Activated naive CD8-positive, alpha-beta T cell treated with anti-CD3 and anti-CD28 coated beads, Interleukin-2, amount 10 ng/mL, durations not matched to agents 7 days and 5 days (primary cell): Measurements from ENCODE around the gene MAP1LC3B. TPM values are rescaled to one million over a fixed set of nuclear protein-coding genes. Genes with fewer than 3 reads are reported as not detected.

ENCODE experiments used
- ATAC-seq: fragments of 150-1000 bp; cut with Tn5 transposase; one replicate; pipeline ENCODE4 v1.10.0; 2021; ENCODE audit warnings: low read depth, moderate library complexity
- POLR2A ChIA-PET: fragments of 350-600 bp; sonication (Branson Sonifier 250); formaldehyde crosslinking; loops from one replicate; lab custom pipeline; 2021; ENCODE audit warnings: antibody characterized with exemption; lab: Charles Lee
- DNase-seq: peaks from one replicate; pipeline ENCODE4 v3.0.0; 2021
- H3K27ac Mint-ChIP-seq: one replicate; pipeline ENCODE4 v1.8.0; 2022; ENCODE audit warnings: mild to moderate bottlenecking, mixed read lengths
- H3K27me3 Mint-ChIP-seq: one replicate; pipeline ENCODE4 v1.8.0; 2022; ENCODE audit warnings: mild to moderate bottlenecking, moderate library complexity, mixed read lengths
- H3K36me3 Mint-ChIP-seq: one replicate; pipeline ENCODE4 v1.8.0; 2021; ENCODE audit warnings: mild to moderate bottlenecking, mixed read lengths
- H3K4me1 Mint-ChIP-seq: one replicate; pipeline ENCODE4 v1.8.0; 2021; ENCODE audit warnings: mixed read lengths
- H3K4me3 Mint-ChIP-seq: one replicate; pipeline ENCODE4 v1.8.0; 2022; ENCODE audit warnings: mild to moderate bottlenecking, moderate library complexity, mixed read lengths
- H3K9me3 Mint-ChIP-seq: one replicate; pipeline ENCODE4 v1.8.0; 2021; ENCODE audit warnings: mixed read lengths
- total RNA-seq, 2 experiments: library from RNA; stranded (reverse); gene quantifications; one replicate each; pipeline ENCODE4 v1.2.3, GENCODE V29; 2021

MAP1LC3B gene
- 10 to 100 TPM; 55.6 to 57.4 TPM for total RNA-seq

DNA sequence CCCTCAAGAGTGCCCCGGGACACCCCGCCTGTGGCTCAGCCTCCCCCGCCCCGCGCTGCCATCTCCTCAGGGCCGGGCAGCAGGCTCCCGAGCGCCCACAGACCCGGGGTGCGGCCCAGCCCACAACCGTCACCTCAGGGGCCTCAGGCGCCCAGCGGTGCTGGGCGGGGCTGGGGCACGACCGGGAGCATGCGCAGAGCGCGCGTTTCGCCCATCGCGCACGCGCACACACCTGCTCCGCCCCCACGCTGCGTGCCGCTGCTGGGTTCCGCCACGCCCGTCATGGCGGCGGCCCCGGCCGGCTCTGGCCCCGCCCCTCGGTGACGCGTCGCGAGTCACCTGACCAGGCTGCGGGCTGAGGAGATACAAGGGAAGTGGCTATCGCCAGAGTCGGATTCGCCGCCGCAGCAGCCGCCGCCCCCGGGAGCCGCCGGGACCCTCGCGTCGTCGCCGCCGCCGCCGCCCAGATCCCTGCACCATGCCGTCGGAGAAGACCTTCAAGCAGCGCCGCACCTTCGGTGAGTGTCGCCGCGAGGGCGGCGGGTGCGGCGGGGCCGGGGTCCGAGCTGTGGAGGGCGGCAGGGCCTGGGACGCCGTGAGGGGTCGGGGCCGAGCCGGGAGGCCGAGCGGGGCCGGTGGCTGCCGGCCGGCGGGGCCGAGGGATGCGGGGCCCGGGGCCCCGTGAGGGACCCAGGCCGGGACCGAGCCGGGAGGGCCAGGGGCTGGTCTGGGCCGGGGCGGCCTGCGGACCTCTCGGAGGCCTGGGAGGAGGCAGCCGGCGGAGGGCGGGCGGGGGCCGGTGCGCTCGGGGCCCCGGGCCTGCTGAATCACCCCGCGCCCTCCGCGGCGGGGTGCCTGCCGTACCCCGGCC lies at the start of gene MAP1LC3B:
MAP1LC3B (plus strand) TSS at position 387 of the 871 bp plus-strand sequence; CDS start at position 479, 92 bp downstream.
- peak; percentile 100 for DNase-seq
- Mint-ChIP-seq H3K4me1 (peaks cover 38% of the 10 kb centered on the region), H3K9me3 (no peaks in the 10 kb centered on the region), H3K27ac (peak within 1 kb of the TSS; percentile 96), H3K4me3 (peak within 1 kb of the TSS; percentile 93), H3K27me3 (no peaks in the 10 kb centered on the region), H3K36me3 (peaks cover 5% of the 10 kb centered on the region)
- POLR2A ChIA-PET = interaction anchor here (1.0 to 3.8 kb wide), 4 partner anchors 8 to 374 kb away, joined by 3 to 44 read pairs (median 14); partner anchors contain the start of genes C16orf95, FBXO31 and KLHDC4
- peak; percentile 66 for ATAC-seq

DNA sequence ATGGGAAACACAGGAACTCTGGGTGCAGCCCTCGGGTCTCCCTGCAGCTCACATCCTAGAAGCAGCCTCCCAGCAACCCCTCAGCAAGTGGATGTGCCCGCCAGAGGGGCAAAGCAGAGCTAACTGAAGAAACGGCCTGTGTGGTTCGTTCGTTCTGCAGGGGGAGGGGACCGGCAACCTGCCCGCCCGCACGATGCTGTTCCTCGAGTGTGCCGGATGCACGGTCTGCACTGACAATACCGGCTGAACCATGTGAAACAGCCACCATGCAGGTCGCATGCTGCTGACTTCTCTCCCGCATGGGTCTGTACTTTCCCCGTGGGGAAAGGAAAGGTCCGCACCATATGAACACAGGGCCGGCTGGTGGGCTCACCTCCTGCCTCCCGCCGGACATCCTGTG lies 49.6 kb upstream of the MAP1LC3B start:
- DNase-seq (no peak), ATAC-seq (no peak)
- peaks cover 16% of the 10 kb centered on the region for H3K4me1 Mint-ChIP-seq
- H3K27me3 Mint-ChIP-seq = no peaks in the 10 kb centered on the region
- no peak overlapping the region for H3K27ac Mint-ChIP-seq
- no peak overlapping the region for H3K4me3 Mint-ChIP-seq
- H3K9me3 Mint-ChIP-seq = no peaks in the 10 kb centered on the region
- POLR2A ChIA-PET = no interaction called here
- H3K36me3 Mint-ChIP-seq = peaks cover 24% of the 10 kb centered on the region

DNA sequence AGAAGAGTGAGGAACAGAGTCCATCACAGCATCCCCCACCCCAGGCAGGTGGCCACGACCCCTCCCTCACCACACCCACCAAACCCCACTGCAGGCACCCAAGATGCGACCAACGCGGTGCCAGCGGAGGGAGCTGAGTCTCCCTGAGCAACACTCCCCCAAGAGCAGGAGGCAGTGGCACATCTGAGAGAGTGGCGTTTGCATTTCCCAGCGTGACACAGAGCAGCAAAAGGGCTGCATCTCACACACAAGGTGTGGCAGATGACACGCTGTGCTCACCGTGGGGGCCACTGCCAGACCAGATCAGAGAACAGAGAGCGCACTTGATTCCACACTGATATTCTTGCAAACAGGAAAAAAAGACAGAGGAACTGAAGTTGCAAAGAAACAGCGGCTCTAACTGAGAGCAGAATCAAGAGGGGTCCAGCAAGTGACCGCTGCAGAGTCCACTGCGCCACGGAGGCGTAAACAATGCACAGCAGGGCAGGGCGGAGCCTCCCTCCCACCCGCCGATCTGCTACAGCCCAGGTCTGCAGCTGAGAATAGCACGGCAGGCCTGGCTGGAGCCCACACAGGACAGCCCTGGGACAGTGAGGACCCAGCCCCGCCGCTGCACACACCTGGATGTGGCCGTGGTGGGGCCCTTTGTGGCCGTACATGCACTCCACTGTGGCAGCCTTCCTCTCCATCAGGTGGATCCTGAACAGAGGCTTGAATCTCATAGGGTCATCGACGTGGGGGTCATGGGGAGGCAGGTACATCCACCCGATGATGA lies 49.0 kb upstream of the MAP1LC3B start:
- Mint-ChIP-seq H3K27ac (peak overlapping the region; percentile 25), H3K27me3 (no peaks in the 10 kb centered on the region), H3K4me1 (peaks cover 14% of the 10 kb centered on the region), H3K9me3 (no peaks in the 10 kb centered on the region), H3K4me3 (peak overlapping the region; percentile 43), H3K36me3 (peaks cover 22% of the 10 kb centered on the region)
- no peak for ATAC-seq
- DNase-seq = no peak
- POLR2A ChIA-PET = interaction anchor here (1.0 to 2.7 kb wide), 2 partner anchors 25 to 40 kb away, joined by 4 to 12 read pairs; partner anchors contain the start of genes C16orf95 and FBXO31

DNA sequence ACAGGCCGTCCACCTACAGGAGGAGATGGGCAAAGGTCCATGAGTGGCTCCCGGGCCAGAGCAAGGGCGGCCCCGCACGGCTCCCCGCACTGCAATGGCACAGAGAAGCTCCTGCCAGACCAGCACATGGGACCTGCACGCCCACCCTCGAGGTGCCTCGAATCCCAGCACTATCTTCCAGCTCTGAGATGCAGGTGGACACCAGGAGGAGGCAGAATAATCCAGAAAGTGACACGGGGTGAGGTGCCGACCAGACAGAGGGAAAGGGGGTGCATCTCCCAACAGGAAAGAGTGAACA lies 48.4 kb upstream of the MAP1LC3B start:
- peaks cover 14% of the 10 kb centered on the region for H3K4me1 Mint-ChIP-seq
- H3K36me3 Mint-ChIP-seq = peaks cover 20% of the 10 kb centered on the region
- H3K4me3 Mint-ChIP-seq = no peak overlapping the region
- H3K9me3 Mint-ChIP-seq = no peaks in the 10 kb centered on the region
- no peak for ATAC-seq
- H3K27me3 Mint-ChIP-seq = no peaks in the 10 kb centered on the region
- POLR2A ChIA-PET = interaction anchor here (1.0 to 2.7 kb wide), 3 partner anchors 10 to 40 kb away, joined by 3 to 12 read pairs (median 4); partner anchors contain the start of genes C16orf95 and FBXO31
- H3K27ac Mint-ChIP-seq = no peak overlapping the region
- no peak for DNase-seq

DNA sequence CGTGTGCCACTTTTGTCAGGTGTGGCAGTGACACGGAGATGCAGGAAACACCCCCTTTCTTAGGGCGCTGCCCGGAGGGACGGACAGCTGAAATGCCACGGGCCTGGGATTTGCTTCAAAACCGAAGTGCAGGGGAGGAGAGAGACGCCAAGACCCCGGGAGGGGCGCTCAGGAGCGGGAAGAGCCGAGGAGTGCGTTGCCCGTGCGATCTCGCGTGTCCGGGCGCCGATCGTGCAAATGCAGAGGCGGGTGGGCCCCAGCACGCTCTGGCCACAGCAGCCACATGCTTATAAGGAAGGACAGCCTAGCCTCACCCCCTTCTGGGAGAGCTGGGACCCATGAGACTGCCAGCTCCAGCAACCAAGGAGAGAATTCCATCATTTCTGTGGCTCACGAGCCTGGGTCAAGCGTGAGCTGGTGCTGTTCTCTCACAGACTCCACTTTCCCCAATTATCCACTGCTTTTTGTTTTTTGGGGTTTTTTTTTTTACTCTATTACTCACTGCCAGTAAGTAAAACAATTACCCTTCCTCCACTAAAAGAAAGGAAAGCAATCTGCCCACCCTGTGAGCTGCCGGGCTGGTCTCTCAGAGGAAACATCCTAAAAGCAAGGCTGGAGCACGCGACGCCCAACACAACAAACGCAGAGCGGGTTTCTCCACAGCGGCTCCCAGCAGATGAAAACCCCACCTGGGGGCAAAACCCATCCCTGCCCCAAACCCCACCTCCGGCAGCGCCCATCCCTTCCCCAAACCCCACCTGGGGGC lies 47.8 kb upstream of the MAP1LC3B start:
- Mint-ChIP-seq H3K9me3 (no peaks in the 10 kb centered on the region), H3K27ac (peak overlapping the region; percentile 30), H3K36me3 (peaks cover 15% of the 10 kb centered on the region), H3K27me3 (no peaks in the 10 kb centered on the region), H3K4me1 (peaks cover 14% of the 10 kb centered on the region), H3K4me3 (peak overlapping the region; percentile 68)
- DNase-seq (no peak), ATAC-seq (no peak)
- POLR2A ChIA-PET = interaction anchor here (1.0 to 2.7 kb wide), 5 partner anchors 11 to 49 kb away, joined by 3 to 12 read pairs (median 4); partner anchors contain the start of genes C16orf95 and FBXO31

DNA sequence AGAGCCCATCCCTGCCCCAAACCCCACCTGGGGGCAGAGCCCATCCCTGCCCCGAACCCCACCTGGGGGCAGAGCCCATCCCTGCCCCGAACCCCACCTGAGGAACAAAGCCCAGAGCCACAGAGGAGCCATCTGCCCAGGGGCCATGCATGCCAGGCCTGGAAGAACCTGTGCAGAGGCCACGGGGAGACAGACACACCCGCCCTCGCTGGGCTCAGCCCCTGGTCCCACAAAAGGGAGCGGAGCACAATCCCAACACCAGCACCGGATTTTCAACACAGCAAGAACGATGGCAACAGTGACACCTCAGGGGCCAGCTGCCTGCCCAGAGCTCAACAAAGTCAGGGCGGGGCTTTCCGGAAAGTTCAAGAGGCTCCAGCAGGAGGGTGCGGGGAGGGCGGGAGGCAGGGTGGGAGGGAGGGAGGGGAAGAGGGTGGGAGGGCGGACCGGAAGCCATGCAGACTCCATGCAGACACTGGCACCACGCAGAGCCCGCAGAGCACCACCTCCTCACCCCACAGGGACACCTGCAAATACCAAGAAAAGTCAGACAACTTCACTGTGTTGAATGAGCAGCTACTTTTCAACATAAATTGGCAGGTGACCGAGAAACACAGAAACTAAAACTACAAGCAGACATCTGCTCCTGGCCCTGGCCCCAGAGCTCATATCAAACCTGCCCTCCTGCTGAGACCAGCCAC lies 47.1 kb upstream of the MAP1LC3B start:
- Mint-ChIP-seq H3K27me3 (no peaks in the 10 kb centered on the region), H3K9me3 (no peaks in the 10 kb centered on the region), H3K36me3 (peaks cover 14% of the 10 kb centered on the region), H3K4me1 (peaks cover 14% of the 10 kb centered on the region), H3K4me3 (peak overlapping the region; percentile 68), H3K27ac (peak overlapping the region; percentile 90)
- POLR2A ChIA-PET = interaction anchor here (1.1 to 2.7 kb wide), 4 partner anchors 12 to 48 kb away, joined by 3 to 12 read pairs (median 4); partner anchors contain the start of genes C16orf95 and FBXO31
- ATAC-seq (peak; percentile 86), DNase-seq (peak; percentile 58)

DNA sequence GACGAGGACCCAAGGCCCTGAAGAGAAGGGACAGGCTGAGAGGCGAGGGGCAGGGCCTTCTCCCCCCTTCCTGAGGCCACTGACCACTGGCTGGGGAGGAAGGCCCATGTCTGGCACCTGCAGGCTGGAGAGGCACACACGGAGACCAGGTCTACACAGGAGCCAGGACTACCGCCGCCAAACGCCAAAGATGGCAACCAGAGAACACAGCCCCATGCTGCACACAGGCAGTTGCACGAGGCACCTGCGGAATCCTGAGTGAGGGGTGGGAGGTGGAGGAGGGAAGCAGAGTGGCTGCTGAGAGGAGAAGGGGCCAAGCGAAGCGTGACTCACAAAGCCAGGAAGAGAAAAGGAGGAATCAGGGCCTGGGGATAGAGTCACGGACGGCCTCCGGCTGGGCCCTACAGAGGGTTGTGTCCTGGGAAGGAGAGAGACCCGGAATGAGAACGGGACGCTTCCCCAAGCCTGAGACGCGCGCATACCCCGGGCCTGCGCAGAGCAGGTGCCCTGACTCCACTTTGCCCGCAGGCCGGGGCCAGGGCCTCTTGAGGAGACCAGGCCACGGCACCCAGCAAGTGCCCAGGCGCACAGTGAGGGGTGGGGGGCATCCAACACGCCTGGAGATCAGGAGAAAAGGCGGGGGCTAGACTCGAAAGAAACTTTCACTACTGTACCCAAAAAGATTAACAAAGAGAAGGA lies 46.3 kb upstream of the MAP1LC3B start:
- Mint-ChIP-seq H3K27me3 (no peaks in the 10 kb centered on the region), H3K4me1 (peaks cover 11% of the 10 kb centered on the region), H3K4me3 (peak overlapping the region; percentile 66), H3K27ac (peak overlapping the region; percentile 90), H3K9me3 (no peaks in the 10 kb centered on the region), H3K36me3 (peaks cover 8% of the 10 kb centered on the region)
- POLR2A ChIA-PET = interaction anchor here (1.1 to 2.7 kb wide), 2 partner anchors 28 to 38 kb away, joined by 6 to 12 read pairs; partner anchors contain the start of genes C16orf95 and FBXO31
- DNase-seq = no peak
- peak; percentile 14 for ATAC-seq

DNA sequence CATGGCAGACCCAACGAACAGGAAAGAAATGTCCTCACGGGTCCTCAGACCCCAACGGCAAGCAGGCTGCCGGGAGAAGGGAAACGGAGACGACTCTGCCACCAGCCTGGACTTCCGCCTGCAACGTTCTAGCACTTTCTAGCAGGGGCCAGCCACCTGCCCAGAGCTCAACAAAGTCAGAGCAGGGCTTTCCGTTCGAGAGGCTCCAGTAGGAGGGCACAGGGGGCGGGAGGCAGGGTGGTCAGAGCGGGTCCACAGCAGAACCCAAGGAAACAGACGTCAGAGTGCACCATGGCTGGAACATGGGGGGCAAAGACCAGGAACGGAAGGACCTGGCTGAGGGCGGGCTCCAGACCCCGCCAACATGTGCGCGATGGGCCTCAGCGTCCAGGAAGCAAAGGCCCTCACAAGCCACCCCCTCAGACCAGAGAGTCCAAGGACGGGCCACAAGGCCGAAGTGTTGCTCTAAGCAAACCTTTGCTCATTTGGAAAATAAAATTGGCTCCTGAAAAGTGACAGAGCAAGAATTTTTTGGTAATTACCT lies 45.5 kb upstream of the MAP1LC3B start:
- Mint-ChIP-seq H3K4me3 (no peak overlapping the region), H3K27ac (peak overlapping the region; percentile 45), H3K9me3 (no peaks in the 10 kb centered on the region), H3K36me3 (peaks cover 7% of the 10 kb centered on the region), H3K27me3 (no peaks in the 10 kb centered on the region), H3K4me1 (peaks cover 9% of the 10 kb centered on the region)
- POLR2A ChIA-PET = no interaction called here
- no peak for DNase-seq
- ATAC-seq = no peak

DNA sequence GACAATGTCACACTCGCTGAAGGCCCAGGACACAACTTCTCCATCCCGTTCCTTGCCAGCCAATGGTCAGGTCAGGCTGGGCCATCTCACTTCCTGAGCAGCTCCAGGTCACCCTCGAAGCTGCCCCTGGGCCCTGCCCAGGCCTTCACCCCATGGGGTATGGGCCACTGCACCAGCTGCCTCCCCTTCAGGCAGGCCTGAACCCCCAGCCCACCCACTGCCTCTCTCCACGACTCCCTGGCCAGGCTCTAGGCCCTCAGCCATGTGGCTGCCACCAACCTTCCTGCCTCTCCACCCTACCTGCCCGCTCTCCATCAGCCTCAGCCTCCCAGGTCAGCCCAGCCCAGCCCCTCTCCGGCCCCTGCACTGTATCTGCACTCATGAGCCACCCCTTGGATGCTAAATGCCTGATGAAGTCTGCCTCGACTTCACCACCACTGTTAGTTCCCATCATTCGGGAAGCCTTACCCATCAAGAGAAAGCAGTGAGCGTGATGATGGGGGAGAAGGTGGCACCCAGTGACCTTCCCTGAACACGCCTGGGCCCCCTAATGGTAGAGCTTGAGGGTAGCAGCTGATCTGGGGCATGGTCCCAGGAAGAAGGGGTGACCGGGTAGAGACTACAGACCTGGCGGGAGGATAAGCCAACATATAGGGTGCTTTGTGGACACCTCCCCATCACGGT lies 44.1 kb upstream of the MAP1LC3B start:
- Mint-ChIP-seq H3K36me3 (peaks cover 4% of the 10 kb centered on the region), H3K9me3 (no peaks in the 10 kb centered on the region), H3K4me1 (peaks cover 6% of the 10 kb centered on the region), H3K27me3 (no peaks in the 10 kb centered on the region), H3K4me3 (no peak overlapping the region), H3K27ac (no peak overlapping the region)
- ATAC-seq (no peak), DNase-seq (no peak)
- POLR2A ChIA-PET = no interaction called here

DNA sequence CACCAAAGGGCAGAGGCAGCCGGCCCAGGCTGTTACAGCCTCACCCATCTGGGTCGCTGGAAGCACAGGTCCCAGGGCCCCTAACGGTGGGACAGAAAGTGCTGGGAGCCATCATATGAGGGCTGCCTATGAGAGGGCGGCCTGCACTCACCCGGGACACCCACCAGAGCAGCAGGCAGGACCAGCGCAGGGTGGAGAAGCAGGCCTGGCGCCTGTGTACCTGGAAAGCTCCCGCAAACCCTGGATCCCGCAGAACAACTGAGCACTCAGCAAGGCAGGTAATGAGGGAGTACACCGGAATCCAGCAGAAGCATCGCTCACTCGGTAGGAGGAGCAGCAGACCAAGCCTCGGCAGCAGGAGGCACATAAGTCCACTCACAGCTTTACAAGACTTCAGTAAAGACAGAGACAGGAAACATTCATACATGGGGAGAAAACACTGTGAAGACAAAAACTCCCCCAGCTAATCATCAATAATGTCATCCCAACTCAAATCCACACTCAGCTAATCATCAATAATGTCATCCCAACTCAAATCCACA lies 43.4 kb upstream of the MAP1LC3B start:
- no peaks in the 10 kb centered on the region for H3K27me3 Mint-ChIP-seq
- H3K36me3 Mint-ChIP-seq = peaks cover 4% of the 10 kb centered on the region
- H3K4me1 Mint-ChIP-seq = peaks cover 5% of the 10 kb centered on the region
- no peak for ATAC-seq
- H3K9me3 Mint-ChIP-seq = no peaks in the 10 kb centered on the region
- peak overlapping the region; percentile 33 for H3K27ac Mint-ChIP-seq
- POLR2A ChIA-PET = interaction anchor here (0.7 kb wide), 1 partner anchor 1758 kb away, joined by 3 read pairs; no protein-coding TSS in a partner anchor
- no peak for DNase-seq
- no peak overlapping the region for H3K4me3 Mint-ChIP-seq

DNA sequence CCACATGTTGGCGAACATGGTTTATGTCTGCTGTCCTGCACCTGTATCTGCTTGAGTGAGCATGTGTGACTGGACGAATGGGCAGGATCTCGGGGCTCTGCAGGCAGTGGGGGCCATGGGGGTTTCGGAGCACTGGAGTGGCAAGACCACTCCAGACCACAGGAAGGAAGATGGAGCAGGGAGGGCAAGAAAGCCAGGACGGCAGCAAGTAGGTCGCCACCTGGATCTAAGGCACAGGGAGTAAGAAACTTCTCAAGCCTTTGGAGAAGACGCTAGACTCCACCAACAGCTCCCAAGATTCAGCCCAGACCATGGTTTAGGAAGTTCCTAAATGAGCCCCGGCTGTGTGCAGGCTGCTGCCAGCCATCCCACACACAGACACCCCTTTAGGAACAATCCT lies 42.1 kb upstream of the MAP1LC3B start:
- no peak for ATAC-seq
- no peak overlapping the region for H3K27ac Mint-ChIP-seq
- no peaks in the 10 kb centered on the region for H3K27me3 Mint-ChIP-seq
- POLR2A ChIA-PET = no interaction called here
- H3K4me3 Mint-ChIP-seq = no peak overlapping the region
- H3K36me3 Mint-ChIP-seq = peaks cover 4% of the 10 kb centered on the region
- H3K9me3 Mint-ChIP-seq = no peaks in the 10 kb centered on the region
- peaks cover 5% of the 10 kb centered on the region for H3K4me1 Mint-ChIP-seq
- no peak for DNase-seq
